WTC11 (cell line): ENCODE results near the gene EIF2S3. TPM values are rescaled to one million over a fixed set of nuclear protein-coding genes. Genes with fewer than 3 reads are reported as not detected.

Experiments
- ATAC-seq: fragments of 200-7000 bp; cut with Tn5 transposase; 2 replicates; pipeline ENCODE4 v1.10.0; 2021; ENCODE audit warnings: mild to moderate bottlenecking, moderate library complexity
- CTCF ChIA-PET: fragments of 300-600 bp; sonication (Branson Sonifier 250); formaldehyde crosslinking; loops from one replicate; lab custom pipeline; 2021; ENCODE audit warnings: antibody characterized with exemption; lab: Charles Lee
- POLR2A ChIA-PET: fragments of 350-600 bp; sonication (Branson Sonifier 250); formaldehyde crosslinking; loops from one replicate; lab custom pipeline; 2021; ENCODE audit warnings: antibody characterized with exemption; lab: Charles Lee
- DNase-seq: peaks from one replicate; pipeline ENCODE4 v3.0.0; 2021; ENCODE audit warnings: low spot score
- H3K27ac Mint-ChIP-seq: 2 replicates; pipeline ENCODE4 v1.8.0; 2021; ENCODE audit warnings: mixed read lengths
- H3K27me3 Mint-ChIP-seq: 2 replicates; pipeline ENCODE4 v1.8.0; 2021; ENCODE audit warnings: low read depth, mild to moderate bottlenecking, moderate library complexity, mixed read lengths
- H3K36me3 Mint-ChIP-seq: 2 replicates; pipeline ENCODE4 v1.8.0; 2021; ENCODE audit warnings: mixed read lengths
- H3K4me1 Mint-ChIP-seq: 2 replicates; pipeline ENCODE4 v1.8.0; 2022; ENCODE audit warnings: mixed read lengths
- H3K4me3 Mint-ChIP-seq: 2 replicates; pipeline ENCODE4 v1.8.0; 2021; ENCODE audit warnings: mild to moderate bottlenecking, moderate library complexity, mixed read lengths
- H3K9me3 Mint-ChIP-seq: 2 replicates; pipeline ENCODE4 v1.8.0; 2021; ENCODE audit warnings: mixed read lengths
- AFF4 ChIP-seq: sonication (generic); formaldehyde crosslinking; IDR thresholded peaks from 2 replicates; pipeline ENCODE4 v1.8.1; 2023; ENCODE audit warnings: mild to moderate bottlenecking, missing genetic modification reagents, borderline replicate concordance
- ATF3 ChIP-seq: sonication (generic); formaldehyde crosslinking; conservative IDR thresholded peaks from 2 replicates; pipeline ENCODE4 v1.8.1; 2022; ENCODE audit warnings: mild to moderate bottlenecking, missing genetic modification reagents
- E2F1 ChIP-seq: sonication (generic); formaldehyde crosslinking; IDR thresholded peaks from 2 replicates; pipeline ENCODE4 v1.8.0; 2022; ENCODE audit warnings: mild to moderate bottlenecking, missing genetic modification reagents
- E2F5 ChIP-seq: sonication (generic); formaldehyde crosslinking; IDR thresholded peaks from 2 replicates; pipeline ENCODE4 v1.8.1; 2022; ENCODE audit warnings: mild to moderate bottlenecking, moderate library complexity, missing genetic modification reagents
- ESRRA ChIP-seq: sonication (generic); formaldehyde crosslinking; IDR thresholded peaks from 2 replicates; pipeline ENCODE4 v1.8.1; 2022; ENCODE audit warnings: mild to moderate bottlenecking, missing genetic modification reagents, borderline replicate concordance
- GABPB1 ChIP-seq: sonication (generic); formaldehyde crosslinking; IDR thresholded peaks from 2 replicates; pipeline ENCODE4 v1.8.1; 2023; ENCODE audit warnings: mild to moderate bottlenecking, missing genetic modification reagents
- GTF2I ChIP-seq: fragments of 250-450 bp; sonication (Bioruptor Pico); conservative IDR thresholded peaks from 2 replicates; pipeline ENCODE4 v1.4.0; 2021; ENCODE audit warnings: mild to moderate bottlenecking
- MAX ChIP-seq: sonication (generic); formaldehyde crosslinking; IDR thresholded peaks from 2 replicates; pipeline ENCODE4 v1.8.0; 2022; ENCODE audit warnings: mild to moderate bottlenecking, missing genetic modification reagents
- MXD4 ChIP-seq: fragments of 250-450 bp; sonication (Bioruptor Pico); IDR thresholded peaks from 2 replicates; pipeline ENCODE4 v1.8.0; 2021; ENCODE audit warnings: mild to moderate bottlenecking, moderate library complexity, borderline replicate concordance
- PRDM15 ChIP-seq: sonication (generic); formaldehyde crosslinking; IDR thresholded peaks from 2 replicates; pipeline ENCODE4 v1.8.0; 2022; ENCODE audit warnings: missing genetic modification reagents
- RELA ChIP-seq: sonication (generic); formaldehyde crosslinking; IDR thresholded peaks from 2 replicates; pipeline ENCODE4 v1.8.1; 2022; ENCODE audit warnings: missing genetic modification reagents, mild to moderate bottlenecking, borderline replicate concordance
- SMAD3 ChIP-seq: sonication (generic); formaldehyde crosslinking; IDR thresholded peaks from 2 replicates; pipeline ENCODE4 v1.8.0; 2022; ENCODE audit warnings: missing genetic modification reagents, mild to moderate bottlenecking, borderline replicate concordance
- SP1 ChIP-seq: sonication (generic); formaldehyde crosslinking; conservative IDR thresholded peaks from 2 replicates; pipeline ENCODE4 v1.8.1; 2022; ENCODE audit warnings: missing genetic modification reagents
- ZNF219 ChIP-seq: sonication (generic); formaldehyde crosslinking; IDR thresholded peaks from 2 replicates; pipeline ENCODE4 v1.8.0; 2023; ENCODE audit warnings: missing genetic modification reagents, mild to moderate bottlenecking, borderline replicate concordance
- ZNF281 ChIP-seq: sonication (generic); formaldehyde crosslinking; IDR thresholded peaks from 2 replicates; pipeline ENCODE4 v1.8.0; 2023; ENCODE audit warnings: mild to moderate bottlenecking, missing genetic modification reagents
- ZNF512 ChIP-seq: sonication (generic); formaldehyde crosslinking; IDR thresholded peaks from 2 replicates; pipeline ENCODE4 v1.8.1; 2022; ENCODE audit warnings: missing genetic modification reagents, borderline replicate concordance
- ZNF671 ChIP-seq: fragments of 250-450 bp; sonication (Bioruptor Pico); IDR thresholded peaks from 2 replicates; pipeline ENCODE4 v1.8.0; 2021; ENCODE audit warnings: mild to moderate bottlenecking
- ZSCAN18 ChIP-seq: fragments of 250-450 bp; sonication (Bioruptor Pico); IDR thresholded peaks from 2 replicates; pipeline ENCODE4 v2.1.2; 2022; ENCODE audit warnings: mild to moderate bottlenecking, moderate library complexity
- total RNA-seq: library from RNA; stranded (reverse); gene quantifications from 3 replicates; pipeline ENCODE4 v1.2.3, GENCODE V29; 2021

The EIF2S3 gene
- total RNA-seq, 1 experiment from 2014 or later = 299 TPM

GRCh38 chrX:24019448-24019847, 35.3 kb upstream of the EIF2S3 start:
- ChIA-PET CTCF (interaction anchor here (1.4 kb wide), 1 partner anchor 35 kb away, joined by 8 read pairs; the partner anchor contains the start of gene EIF2S3), POLR2A (no interaction called here)
- no peak for ATAC-seq
- H3K4me1 Mint-ChIP-seq = no peaks in the 10 kb centered on the region
- no peaks in the 10 kb centered on the region for H3K9me3 Mint-ChIP-seq
- TF ChIP-seq MAX (CRISPR knock-in tag) (no peak), MXD4 (CRISPR knock-in tag) (no peak), PRDM15 (CRISPR knock-in tag) (no peak), ATF3 (CRISPR knock-in tag) (no peak), ESRRA (CRISPR knock-in tag) (no peak), SMAD3 (CRISPR knock-in tag) (no peak), ZNF671 (CRISPR knock-in tag) (no peak), RELA (no peak), ZNF512 (CRISPR knock-in tag) (no peak), ZNF281 (CRISPR knock-in tag) (no peak)
- no peak overlapping the region for H3K4me3 Mint-ChIP-seq
- no peaks in the 10 kb centered on the region for H3K27me3 Mint-ChIP-seq
- H3K36me3 Mint-ChIP-seq = peaks cover 11% of the 10 kb centered on the region; the same call in 1 of the 2 replicates
- DNase-seq = no peak
- no peak overlapping the region for H3K27ac Mint-ChIP-seq

- DNase-seq (no peak), ATAC-seq (no peak)
- Mint-ChIP-seq H3K9me3 (no peaks in the 10 kb centered on the region), H3K4me1 (no peaks in the 10 kb centered on the region), H3K27me3 (no peaks in the 10 kb centered on the region), H3K27ac (no peak overlapping the region), H3K4me3 (no peak overlapping the region), H3K36me3 (peaks cover 11% of the 10 kb centered on the region; the same call in 1 of the 2 replicates)
- POLR2A ChIA-PET = no interaction called here
- CTCF ChIA-PET = interaction anchor here (1.4 kb wide), 1 partner anchor 34 kb away, joined by 8 read pairs; the partner anchor contains the start of gene EIF2S3
- TF ChIP-seq ZNF219 (no peak), AFF4 (CRISPR knock-in tag) (no peak), GABPB1 (no peak), ZSCAN18 (CRISPR knock-in tag) (no peak), E2F5 (CRISPR knock-in tag) (no peak), SP1 (no peak), GTF2I (no peak), E2F1 (CRISPR knock-in tag) (no peak)
Observed at GRCh38 chrX:24020306-24020876, 34.4 kb upstream of the EIF2S3 start.
